Kasumi-1 (cell line): ENCODE measurements around the gene REELD1.

Source experiments
- DNase-seq, 2 experiments: peaks; one replicate each; lab custom pipeline; 2025; lab: John Stamatoyannopoulos, UW

Gene REELD1

GRCh38 chr4:146224326-146224966, 10.1 kb downstream of the REELD1 start:
- DNase-seq = no peak

GRCh38 chr4:146229406-146229805, 15.1 kb downstream of the REELD1 start:
- no peak for DNase-seq

- DNase-seq = no peak
Measured at GRCh38 chr4:146232131-146232722, 17.9 kb downstream of the REELD1 start.

- no peak for DNase-seq
Measured at GRCh38 chr4:146235654-146236177, 21.4 kb downstream of the REELD1 start.

GRCh38 chr4:146236216-146236615, 21.9 kb downstream of the REELD1 start:
- DNase-seq = no peak

- no peak for DNase-seq
Measured at GRCh38 chr4:146237092-146237491, 22.8 kb downstream of the REELD1 start.

GRCh38 chr4:146238107-146238506, 23.8 kb downstream of the REELD1 start:
- DNase-seq = no peak

- DNase-seq = peak; percentile 48 to 55
Measured at GRCh38 chr4:146243141-146243882, 29.0 kb downstream of the REELD1 start.

- DNase-seq = no peak
Measured at GRCh38 chr4:146243883-146244277, 29.5 kb downstream of the REELD1 start.

- DNase-seq = no peak
Measured at GRCh38 chr4:146244496-146244895, 30.2 kb downstream of the REELD1 start.

GRCh38 chr4:146245246-146245645, 30.9 kb downstream of the REELD1 start:
- no peak for DNase-seq

GRCh38 chr4:146245850-146246249, 31.5 kb downstream of the REELD1 start:
- DNase-seq = no peak

- DNase-seq = no peak
Measured at GRCh38 chr4:146246381-146246780, 32.0 kb downstream of the REELD1 start.

GRCh38 chr4:146247356-146247755, 33.0 kb downstream of the REELD1 start:
- DNase-seq = no peak

GRCh38 chr4:146252969-146253611, 38.8 kb downstream of the REELD1 start:
- no peak for DNase-seq

GRCh38 chr4:146255463-146255862, 41.1 kb downstream of the REELD1 start:
- no peak for DNase-seq

GRCh38 chr4:146255874-146256273, 41.5 kb downstream of the REELD1 start:
- DNase-seq = no peak

- DNase-seq = no peak
Measured at GRCh38 chr4:146256328-146256727, 42.0 kb downstream of the REELD1 start.

GRCh38 chr4:146257511-146257910, 43.2 kb downstream of the REELD1 start:
- DNase-seq = no peak

- no peak for DNase-seq
Measured at GRCh38 chr4:146260521-146260920, 46.2 kb downstream of the REELD1 start.

- no peak for DNase-seq
Measured at GRCh38 chr4:146261041-146261440, 46.7 kb downstream of the REELD1 start.

GRCh38 chr4:146263793-146264192, 49.5 kb downstream of the REELD1 start:
- no peak for DNase-seq
